HepG2 (cell line): ENCODE results near the gene OTUB2. TPM values are rescaled to one million over a fixed set of nuclear protein-coding genes. Genes with fewer than 3 reads are reported as not detected.
A peak's percentile ranks its signal among the peaks of the same experiment; 100 is the strongest.

Source experiments
- DPF2 ChIP-seq: sonication (generic); formaldehyde crosslinking; IDR thresholded peaks from 2 replicates; pipeline ENCODE4 v1.4.0; 2020; ENCODE audit warnings: mild to moderate bottlenecking, low read depth, missing genetic modification reagents, borderline replicate concordance
- GLI4 ChIP-seq: sonication (generic); formaldehyde crosslinking; IDR thresholded peaks from 2 replicates; pipeline ENCODE4 v1.5.1; 2020; ENCODE audit warnings: missing genetic modification reagents, mild to moderate bottlenecking, moderate library complexity, borderline replicate concordance
- HDAC1 ChIP-seq: sonication (generic); formaldehyde crosslinking; IDR thresholded peaks from 2 replicates; pipeline ENCODE4 v1.5.1; 2020; ENCODE audit warnings: mild to moderate bottlenecking, missing genetic modification reagents
- HOXA3 ChIP-seq: sonication (generic); formaldehyde crosslinking; IDR thresholded peaks from 2 replicates; pipeline ENCODE4 v1.5.0; 2020; ENCODE audit warnings: missing genetic modification reagents
- NFYC ChIP-seq: IDR thresholded peaks from 2 replicates; pipeline ENCODE4 v1.6.1; 2016; ENCODE audit warnings: missing genetic modification reagents, missing compliant biosample characterization
- NR2F2 ChIP-seq: IDR thresholded peaks from 2 replicates; pipeline ENCODE4 v1.6.1; 2012; ENCODE audit warnings: low read depth, inconsistent platforms, borderline replicate concordance
- PAF1 ChIP-seq: IDR thresholded peaks from 2 replicates; pipeline ENCODE4 v1.6.1; 2016; ENCODE audit warnings: missing genetic modification reagents, missing compliant biosample characterization
- RORA ChIP-seq: sonication (generic); formaldehyde crosslinking; IDR thresholded peaks from 2 replicates; pipeline ENCODE4 v1.5.0; 2020; ENCODE audit warnings: mild to moderate bottlenecking, missing genetic modification reagents, moderate library complexity
- SIN3A ChIP-seq: IDR thresholded peaks from 2 replicates; pipeline ENCODE4 v1.6.1; 2011; ENCODE audit warnings: low read depth, mild to moderate bottlenecking, control low read depth, low read length, borderline replicate concordance
- SP2 ChIP-seq: sonication (generic); formaldehyde crosslinking; IDR thresholded peaks from 2 replicates; pipeline ENCODE4 v1.5.1; 2020; ENCODE audit warnings: mild to moderate bottlenecking, missing genetic modification reagents
- ZBTB1 ChIP-seq: sonication (generic); formaldehyde crosslinking; IDR thresholded peaks from 2 replicates; pipeline ENCODE4 v1.4.0; 2020; ENCODE audit warnings: missing genetic modification reagents, borderline replicate concordance
- ZNF235 ChIP-seq: sonication (generic); formaldehyde crosslinking; IDR thresholded peaks from 2 replicates; pipeline ENCODE4 v1.8.1; 2023; ENCODE audit warnings: mild to moderate bottlenecking, missing genetic modification reagents, borderline replicate concordance
- ZNF30 ChIP-seq: sonication (generic); formaldehyde crosslinking; IDR thresholded peaks from 2 replicates; pipeline ENCODE4 v1.5.0; 2020; ENCODE audit warnings: mild to moderate bottlenecking, missing genetic modification reagents
- ZNF496 ChIP-seq: sonication (generic); formaldehyde crosslinking; IDR thresholded peaks from 2 replicates; pipeline ENCODE4 v1.8.1; 2023; ENCODE audit warnings: mild to moderate bottlenecking, moderate library complexity, missing genetic modification reagents; ENCODE audit not compliant: insufficient replicate concordance
- ZNF556 ChIP-seq: sonication (generic); formaldehyde crosslinking; IDR thresholded peaks from 2 replicates; pipeline ENCODE4 v1.4.0; 2020; ENCODE audit warnings: mild to moderate bottlenecking, missing genetic modification reagents, borderline replicate concordance
- ZNF569 ChIP-seq: sonication (generic); formaldehyde crosslinking; IDR thresholded peaks from 2 replicates; pipeline ENCODE4 v1.5.0; 2020; ENCODE audit warnings: mild to moderate bottlenecking, missing genetic modification reagents, moderate library complexity, borderline replicate concordance
- ZNF878 ChIP-seq: sonication (generic); formaldehyde crosslinking; IDR thresholded peaks from 2 replicates; pipeline ENCODE4 v1.8.1; 2023; ENCODE audit warnings: mild to moderate bottlenecking, missing genetic modification reagents, moderate library complexity
- polyA plus RNA-seq, 8 experiments: library from polyadenylated mRNA; depleted of rRNA in 3 of 8; stranded (reverse) in 7 of 8; unstranded in 1 of 8; fragments of >200 nt; fragmentation: Illumina TruSeq in 4 of 8; extraction: Trizol in 4 of 8; gene quantifications; 2 replicates each; pipeline versions ENCODE4 v1.2.1 to v1.2.3, GENCODE V29; 2011 to 2016; ENCODE audit warnings: low read depth in 4 of 8, missing spikeins in 1 of 8, mixed read lengths in 1 of 8; ENCODE audit not compliant: insufficient read depth in 1 of 8
- total RNA-seq, 5 experiments: library from RNA; depleted of rRNA; stranded (reverse); fragments of >200 nt; fragmentation: Illumina TruSeq; extraction: Trizol; gene quantifications; 2 replicates each; pipeline ENCODE4 v1.2.3, GENCODE V29; 2016; ENCODE audit warnings: low read depth in 1 of 5
- TF ChIP-seq, protein P1 (sequence below): sonication (generic); formaldehyde crosslinking; IDR thresholded peaks from 2 replicates; pipeline ENCODE4 v1.5.0; 2020; ENCODE audit warnings: missing genetic modification reagents
- TF ChIP-seq, protein P2 (sequence below): sonication (generic); formaldehyde crosslinking; IDR thresholded peaks from 2 replicates; pipeline ENCODE4 v1.4.0; 2020; ENCODE audit warnings: missing genetic modification reagents, borderline replicate concordance
- TF ChIP-seq, protein P3 (sequence below): sonication (generic); formaldehyde crosslinking; IDR thresholded peaks from 2 replicates; pipeline ENCODE4 v1.4.0; 2020; ENCODE audit warnings: low read depth, missing genetic modification reagents
- TF ChIP-seq, protein P4 (sequence below): IDR thresholded peaks from 2 replicates; pipeline ENCODE4 v1.6.1; 2016; ENCODE audit warnings: low read depth

Gene OTUB2
- total and polyA plus RNA-seq, 2 of the 13 experiments (the other 11 are each of a cell fraction or from before 2014, with no cell fraction given): 2.2 to 2.4 TPM

DNA sequence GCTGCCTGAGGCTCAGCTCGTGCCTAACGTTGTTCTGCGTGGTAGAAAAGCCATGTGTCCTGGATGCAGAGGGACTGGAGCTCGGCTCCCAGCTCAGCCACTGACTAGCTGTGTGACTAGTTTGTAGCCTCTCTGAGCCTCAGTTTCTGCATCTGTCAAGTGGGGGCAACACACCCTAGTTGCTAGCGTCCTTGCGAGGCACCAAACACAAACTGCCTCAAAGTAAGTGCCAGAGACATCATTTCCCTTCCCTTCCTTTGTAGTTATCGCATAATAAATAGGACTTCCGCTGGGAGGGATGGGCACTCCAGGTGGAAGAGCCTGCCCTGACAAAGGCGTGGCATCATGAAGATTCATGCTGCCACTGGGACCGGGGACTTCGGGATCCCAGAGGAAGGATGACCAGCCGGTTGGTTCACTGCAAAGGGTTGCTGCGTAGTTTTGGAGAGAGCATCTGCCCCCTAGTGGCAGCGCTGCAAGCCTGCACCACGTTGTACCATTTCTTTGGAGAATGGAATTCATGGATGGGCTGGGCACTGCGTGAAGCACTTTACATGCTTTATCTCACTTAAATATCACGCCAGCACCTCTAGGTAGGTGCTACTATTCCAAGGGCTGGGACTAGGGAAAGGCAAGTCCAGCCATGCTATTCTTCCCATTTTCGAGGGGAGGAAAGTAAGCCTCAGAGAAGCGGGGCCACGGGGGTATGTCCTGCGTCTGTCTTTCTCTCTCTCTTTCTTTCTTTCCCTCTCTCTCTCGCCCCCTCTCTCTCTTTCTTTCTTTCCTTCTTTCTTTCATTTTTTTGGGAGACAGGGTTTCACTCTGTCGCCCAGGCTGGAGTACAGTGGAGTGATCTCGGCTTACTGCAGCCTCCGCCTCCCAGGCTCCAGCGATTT is 24.4 kb upstream of the OTUB2 start (continued):
- TF ChIP-seq RORA (CRISPR knock-in tag): no peak
- TF ChIP-seq, protein P1, sequence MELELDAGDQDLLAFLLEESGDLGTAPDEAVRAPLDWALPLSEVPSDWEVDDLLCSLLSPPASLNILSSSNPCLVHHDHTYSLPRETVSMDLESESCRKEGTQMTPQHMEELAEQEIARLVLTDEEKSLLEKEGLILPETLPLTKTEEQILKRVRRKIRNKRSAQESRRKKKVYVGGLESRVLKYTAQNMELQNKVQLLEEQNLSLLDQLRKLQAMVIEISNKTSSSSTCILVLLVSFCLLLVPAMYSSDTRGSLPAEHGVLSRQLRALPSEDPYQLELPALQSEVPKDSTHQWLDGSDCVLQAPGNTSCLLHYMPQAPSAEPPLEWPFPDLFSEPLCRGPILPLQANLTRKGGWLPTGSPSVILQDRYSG: no peak
- no peak for TF ChIP-seq ZNF496 (CRISPR knock-in tag)
- TF ChIP-seq ZBTB1 (CRISPR knock-in tag): no peak
- TF ChIP-seq NFYC (CRISPR knock-in tag): no peak
- TF ChIP-seq HOXA3 (CRISPR knock-in tag): no peak; the same call in 1 of the 2 replicates
- TF ChIP-seq ZNF878 (CRISPR knock-in tag): no peak
- no peak for TF ChIP-seq PAF1 (CRISPR knock-in tag)
- no peak for TF ChIP-seq ZNF556 (CRISPR knock-in tag)
- TF ChIP-seq ZNF235: no peak
- no peak for TF ChIP-seq SP2
- no peak for TF ChIP-seq NR2F2
- TF ChIP-seq, protein P2, sequence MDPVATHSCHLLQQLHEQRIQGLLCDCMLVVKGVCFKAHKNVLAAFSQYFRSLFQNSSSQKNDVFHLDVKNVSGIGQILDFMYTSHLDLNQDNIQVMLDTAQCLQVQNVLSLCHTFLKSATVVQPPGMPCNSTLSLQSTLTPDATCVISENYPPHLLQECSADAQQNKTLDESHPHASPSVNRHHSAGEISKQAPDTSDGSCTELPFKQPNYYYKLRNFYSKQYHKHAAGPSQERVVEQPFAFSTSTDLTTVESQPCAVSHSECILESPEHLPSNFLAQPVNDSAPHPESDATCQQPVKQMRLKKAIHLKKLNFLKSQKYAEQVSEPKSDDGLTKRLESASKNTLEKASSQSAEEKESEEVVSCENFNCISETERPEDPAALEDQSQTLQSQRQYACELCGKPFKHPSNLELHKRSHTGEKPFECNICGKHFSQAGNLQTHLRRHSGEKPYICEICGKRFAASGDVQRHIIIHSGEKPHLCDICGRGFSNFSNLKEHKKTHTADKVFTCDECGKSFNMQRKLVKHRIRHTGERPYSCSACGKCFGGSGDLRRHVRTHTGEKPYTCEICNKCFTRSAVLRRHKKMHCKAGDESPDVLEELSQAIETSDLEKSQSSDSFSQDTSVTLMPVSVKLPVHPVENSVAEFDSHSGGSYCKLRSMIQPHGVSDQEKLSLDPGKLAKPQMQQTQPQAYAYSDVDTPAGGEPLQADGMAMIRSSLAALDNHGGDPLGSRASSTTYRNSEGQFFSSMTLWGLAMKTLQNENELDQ: no peak
- TF ChIP-seq, protein P3, sequence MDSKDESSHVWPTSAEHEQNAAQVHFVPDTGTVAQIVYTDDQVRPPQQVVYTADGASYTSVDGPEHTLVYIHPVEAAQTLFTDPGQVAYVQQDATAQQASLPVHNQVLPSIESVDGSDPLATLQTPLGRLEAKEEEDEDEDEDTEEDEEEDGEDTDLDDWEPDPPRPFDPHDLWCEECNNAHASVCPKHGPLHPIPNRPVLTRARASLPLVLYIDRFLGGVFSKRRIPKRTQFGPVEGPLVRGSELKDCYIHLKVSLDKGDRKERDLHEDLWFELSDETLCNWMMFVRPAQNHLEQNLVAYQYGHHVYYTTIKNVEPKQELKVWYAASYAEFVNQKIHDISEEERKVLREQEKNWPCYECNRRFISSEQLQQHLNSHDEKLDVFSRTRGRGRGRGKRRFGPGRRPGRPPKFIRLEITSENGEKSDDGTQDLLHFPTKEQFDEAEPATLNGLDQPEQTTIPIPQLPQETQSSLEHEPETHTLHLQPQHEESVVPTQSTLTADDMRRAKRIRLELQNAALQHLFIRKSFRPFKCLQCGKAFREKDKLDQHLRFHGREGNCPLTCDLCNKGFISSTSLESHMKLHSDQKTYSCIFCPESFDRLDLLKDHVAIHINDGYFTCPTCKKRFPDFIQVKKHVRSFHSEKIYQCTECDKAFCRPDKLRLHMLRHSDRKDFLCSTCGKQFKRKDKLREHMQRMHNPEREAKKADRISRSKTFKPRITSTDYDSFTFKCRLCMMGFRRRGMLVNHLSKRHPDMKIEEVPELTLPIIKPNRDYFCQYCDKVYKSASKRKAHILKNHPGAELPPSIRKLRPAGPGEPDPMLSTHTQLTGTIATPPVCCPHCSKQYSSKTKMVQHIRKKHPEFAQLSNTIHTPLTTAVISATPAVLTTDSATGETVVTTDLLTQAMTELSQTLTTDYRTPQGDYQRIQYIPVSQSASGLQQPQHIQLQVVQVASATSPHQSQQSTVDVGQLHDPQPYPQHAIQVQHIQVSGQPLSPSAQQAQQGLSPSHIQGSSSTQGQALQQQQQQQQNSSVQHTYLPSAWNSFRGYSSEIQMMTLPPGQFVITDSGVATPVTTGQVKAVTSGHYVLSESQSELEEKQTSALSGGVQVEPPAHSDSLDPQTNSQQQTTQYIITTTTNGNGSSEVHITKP (CRISPR knock-in tag): no peak
- TF ChIP-seq GLI4: no peak
- no peak for TF ChIP-seq ZNF569 (CRISPR knock-in tag)
- no peak for TF ChIP-seq DPF2
- TF ChIP-seq ZNF30: no peak
- TF ChIP-seq HDAC1: no peak
- TF ChIP-seq SIN3A: no peak
- TF ChIP-seq, protein P4, sequence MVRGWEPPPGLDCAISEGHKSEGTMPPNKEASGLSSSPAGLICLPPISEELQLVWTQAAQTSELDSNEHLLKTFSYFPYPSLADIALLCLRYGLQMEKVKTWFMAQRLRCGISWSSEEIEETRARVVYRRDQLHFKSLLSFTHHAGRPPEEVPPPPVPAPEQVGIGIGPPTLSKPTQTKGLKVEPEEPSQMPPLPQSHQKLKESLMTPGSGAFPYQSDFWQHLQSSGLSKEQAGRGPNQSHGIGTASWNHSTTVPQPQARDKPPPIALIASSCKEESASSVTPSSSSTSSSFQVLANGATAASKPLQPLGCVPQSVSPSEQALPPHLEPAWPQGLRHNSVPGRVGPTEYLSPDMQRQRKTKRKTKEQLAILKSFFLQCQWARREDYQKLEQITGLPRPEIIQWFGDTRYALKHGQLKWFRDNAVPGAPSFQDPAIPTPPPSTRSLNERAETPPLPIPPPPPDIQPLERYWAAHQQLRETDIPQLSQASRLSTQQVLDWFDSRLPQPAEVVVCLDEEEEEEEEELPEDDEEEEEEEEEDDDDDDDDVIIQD: peak; percentile 52; the same call in 1 of the 2 replicates
